ENCODE results near the gene CCDC61.

Gene CCDC61

GRCh38 chr19:46017095-46017429 is 21.8 kb downstream of the CCDC61 start:
- DNase-seq (no peak), ATAC-seq (ENCODE audit: insufficient read depth, low read depth) (no peak)
- no peak overlapping the region for H3K4me3 ChIP-seq (ENCODE audit: low read depth in 1 of 2, low read length in 2 of 2)
- peaks cover 23% of the 10 kb centered on the region for H3K36me3 ChIP-seq (ENCODE audit: insufficient read depth, low read length)
- H2AFZ ChIP-seq (ENCODE audit: low read depth, low read length): no peak overlapping the region
- no peaks in the 10 kb centered on the region for H3K79me2 ChIP-seq (ENCODE audit: insufficient read depth, low read length)
- H3K4me1 ChIP-seq (ENCODE audit: insufficient read depth, low read length): no peaks in the 10 kb centered on the region
- no peak overlapping the region for H3K4me2 ChIP-seq (ENCODE audit: insufficient read depth, low read length)
- no peak overlapping the region for H3K9ac ChIP-seq (ENCODE audit: low read depth, low read length)
- H3K27ac ChIP-seq (ENCODE audit: low read length): no peak overlapping the region
- no peaks in the 10 kb centered on the region; the same call in 1 of the 2 replicates for H4K20me1 ChIP-seq (ENCODE audit: insufficient read depth, low read length)
- no peaks in the 10 kb centered on the region for H3K9me3 ChIP-seq (ENCODE audit: insufficient read depth, low read length, severe bottlenecking)
- no peaks in the 10 kb centered on the region for H3K27me3 ChIP-seq (ENCODE audit: insufficient read depth, low read length, poor library complexity)
- TF ChIP-seq, protein P1, sequence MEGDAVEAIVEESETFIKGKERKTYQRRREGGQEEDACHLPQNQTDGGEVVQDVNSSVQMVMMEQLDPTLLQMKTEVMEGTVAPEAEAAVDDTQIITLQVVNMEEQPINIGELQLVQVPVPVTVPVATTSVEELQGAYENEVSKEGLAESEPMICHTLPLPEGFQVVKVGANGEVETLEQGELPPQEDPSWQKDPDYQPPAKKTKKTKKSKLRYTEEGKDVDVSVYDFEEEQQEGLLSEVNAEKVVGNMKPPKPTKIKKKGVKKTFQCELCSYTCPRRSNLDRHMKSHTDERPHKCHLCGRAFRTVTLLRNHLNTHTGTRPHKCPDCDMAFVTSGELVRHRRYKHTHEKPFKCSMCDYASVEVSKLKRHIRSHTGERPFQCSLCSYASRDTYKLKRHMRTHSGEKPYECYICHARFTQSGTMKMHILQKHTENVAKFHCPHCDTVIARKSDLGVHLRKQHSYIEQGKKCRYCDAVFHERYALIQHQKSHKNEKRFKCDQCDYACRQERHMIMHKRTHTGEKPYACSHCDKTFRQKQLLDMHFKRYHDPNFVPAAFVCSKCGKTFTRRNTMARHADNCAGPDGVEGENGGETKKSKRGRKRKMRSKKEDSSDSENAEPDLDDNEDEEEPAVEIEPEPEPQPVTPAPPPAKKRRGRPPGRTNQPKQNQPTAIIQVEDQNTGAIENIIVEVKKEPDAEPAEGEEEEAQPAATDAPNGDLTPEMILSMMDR (IDR thresholded peaks at IDR 0.05; ENCODE audit: borderline replicate concordance, extremely low read depth, low read length, poor library complexity, severe bottlenecking): no peak
- no peak for TF ChIP-seq EZH2 (IDR thresholded peaks at IDR 0.05; ENCODE audit: borderline replicate concordance, low read depth, low read length, severe bottlenecking)

GRCh38 chr19:46017874-46018675 is 22.8 kb downstream of the CCDC61 start:
- DNase-seq: no peak
- H3K27me3 ChIP-seq (ENCODE audit: insufficient read depth, low read length, poor library complexity): no peaks in the 10 kb centered on the region
- peaks cover 23% of the 10 kb centered on the region for H3K36me3 ChIP-seq (ENCODE audit: insufficient read depth, low read length)
- no peaks in the 10 kb centered on the region for H3K4me1 ChIP-seq (ENCODE audit: insufficient read depth, low read length)
- H3K79me2 ChIP-seq (ENCODE audit: insufficient read depth, low read length): no peaks in the 10 kb centered on the region
- no peak overlapping the region for H3K4me2 ChIP-seq (ENCODE audit: insufficient read depth, low read length)
- ATAC-seq (ENCODE audit: insufficient read depth, low read depth): no peak
- no peaks in the 10 kb centered on the region for H3K9me3 ChIP-seq (ENCODE audit: insufficient read depth, low read length, severe bottlenecking)
- H3K4me3 ChIP-seq (ENCODE audit: low read depth in 1 of 2, low read length in 2 of 2): no peak overlapping the region
- H2AFZ ChIP-seq (ENCODE audit: low read depth, low read length): no peak overlapping the region
- no peak for TF ChIP-seq EZH2 (IDR thresholded peaks at IDR 0.05; ENCODE audit: borderline replicate concordance, low read depth, low read length, severe bottlenecking)
- TF ChIP-seq, protein P1 (IDR thresholded peaks at IDR 0.05; ENCODE audit: borderline replicate concordance, extremely low read depth, low read length, poor library complexity, severe bottlenecking): no peak
- no peak overlapping the region for H3K27ac ChIP-seq (ENCODE audit: low read length)
- no peaks in the 10 kb centered on the region; the same call in 1 of the 2 replicates for H4K20me1 ChIP-seq (ENCODE audit: insufficient read depth, low read length)
- no peak overlapping the region for H3K9ac ChIP-seq (ENCODE audit: low read depth, low read length)

DNA sequence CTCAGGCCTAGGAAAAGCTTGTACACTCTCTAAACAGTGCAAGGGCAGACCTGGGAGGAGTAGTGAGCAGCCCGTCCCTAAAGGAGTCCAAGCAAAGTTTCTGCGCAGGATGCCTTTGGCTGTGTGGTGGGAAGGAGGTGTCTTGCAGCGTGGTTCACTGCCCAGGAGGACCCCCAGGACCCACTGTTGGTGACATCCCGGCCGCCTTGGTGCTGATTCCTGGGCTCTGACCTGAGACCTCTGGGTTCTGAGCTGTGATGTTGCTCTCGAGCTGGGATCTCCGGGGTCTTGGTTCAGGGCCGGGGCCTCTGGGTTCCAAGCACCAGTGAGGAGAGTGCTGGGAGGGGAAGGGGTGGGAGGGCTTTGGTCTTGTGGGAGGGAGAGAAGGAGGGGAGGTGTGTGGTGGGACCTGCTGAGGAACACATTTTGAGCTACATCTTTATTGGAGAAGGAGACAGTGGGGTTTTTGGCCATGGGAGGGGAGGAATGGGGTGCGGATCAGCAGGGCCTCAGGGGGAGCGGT is 23.5 kb downstream of the CCDC61 start:
- TF ChIP-seq, protein P1 (IDR thresholded peaks at IDR 0.05; ENCODE audit: borderline replicate concordance, extremely low read depth, low read length, poor library complexity, severe bottlenecking): no peak
- TF ChIP-seq EZH2 (IDR thresholded peaks at IDR 0.05; ENCODE audit: borderline replicate concordance, low read depth, low read length, severe bottlenecking): no peak
- no peak overlapping the region for H3K4me2 ChIP-seq (ENCODE audit: insufficient read depth, low read length)
- H3K4me3 ChIP-seq (ENCODE audit: low read depth in 1 of 2, low read length in 2 of 2): no peak overlapping the region
- no peak overlapping the region for H3K27ac ChIP-seq (ENCODE audit: low read length)
- ATAC-seq (ENCODE audit: insufficient read depth, low read depth) (no peak), DNase-seq (no peak)
- no peaks in the 10 kb centered on the region; the same call in 1 of the 2 replicates for H4K20me1 ChIP-seq (ENCODE audit: insufficient read depth, low read length)
- no peak overlapping the region for H3K9ac ChIP-seq (ENCODE audit: low read depth, low read length)
- H3K27me3 ChIP-seq (ENCODE audit: insufficient read depth, low read length, poor library complexity): no peaks in the 10 kb centered on the region
- H3K36me3 ChIP-seq (ENCODE audit: insufficient read depth, low read length): peaks cover 23% of the 10 kb centered on the region
- H2AFZ ChIP-seq (ENCODE audit: low read depth, low read length): no peak overlapping the region
- no peaks in the 10 kb centered on the region for H3K79me2 ChIP-seq (ENCODE audit: insufficient read depth, low read length)
- H3K4me1 ChIP-seq (ENCODE audit: insufficient read depth, low read length): no peaks in the 10 kb centered on the region
- no peaks in the 10 kb centered on the region for H3K9me3 ChIP-seq (ENCODE audit: insufficient read depth, low read length, severe bottlenecking)
